GM21528 (cell line): ENCODE results near the gene GPAT3.
"Not testable (repeated sequence)": the region's sequence is repeated elsewhere in the genome, so short reads cannot be mapped to it uniquely, and the experiment has no call there.

Experiments
- ATAC-seq: cut with Tn5 transposase; IDR thresholded peaks from one replicate; pipeline ENCODE4 v1.9.1; 2021; ENCODE audit warnings: mild to moderate bottlenecking, moderate library complexity; ENCODE audit not compliant: unreplicated experiment, low FRiP score

The GPAT3 gene

DNA sequence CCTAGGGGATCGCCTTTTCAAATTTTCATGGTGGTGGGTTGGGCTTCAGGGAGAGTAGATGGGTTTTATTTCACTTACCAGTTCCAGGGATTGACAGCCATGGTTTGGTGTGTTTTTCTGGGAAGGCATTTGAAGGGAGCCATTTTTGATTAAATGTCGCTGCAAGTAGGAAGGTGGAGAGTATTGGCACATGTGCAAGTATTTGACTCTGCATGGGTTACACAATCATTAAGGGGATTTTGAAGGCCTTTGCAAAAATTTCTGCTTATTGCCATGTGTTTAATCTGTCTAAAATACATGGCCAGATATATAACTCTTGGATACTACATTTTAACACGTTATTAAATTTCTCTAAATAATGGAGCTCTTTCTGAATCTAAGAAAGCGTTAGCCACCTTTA, 55.1 kb downstream of the GPAT3 start:
- no peak for ATAC-seq

- no peak for ATAC-seq
These were observed 55.8 kb downstream of the GPAT3 start for GRCh38 chr4:83591730-83592129.

- ATAC-seq: no peak
These were observed 63.3 kb downstream of the GPAT3 start for GRCh38 chr4:83599183-83599582.

DNA sequence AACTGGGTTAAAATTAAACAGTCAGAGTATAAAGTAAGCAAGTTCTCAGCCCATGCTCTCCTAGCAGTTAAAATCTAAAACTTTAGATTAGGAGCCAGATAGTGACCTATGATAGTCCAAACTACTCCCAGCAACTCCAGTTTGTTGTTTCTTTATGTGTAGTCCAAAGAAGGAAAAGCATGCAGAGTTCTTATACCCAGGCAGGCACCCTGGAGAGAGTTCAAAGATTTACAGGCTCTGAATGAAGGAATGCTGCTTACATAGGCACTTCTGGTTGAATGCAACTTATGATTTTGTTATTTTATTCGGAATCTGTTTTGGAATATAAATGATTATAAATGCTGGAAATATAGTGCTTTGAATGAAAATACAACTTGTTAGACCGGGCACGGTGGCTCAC, 67.2 kb downstream of the GPAT3 start:
- no peak for ATAC-seq

DNA sequence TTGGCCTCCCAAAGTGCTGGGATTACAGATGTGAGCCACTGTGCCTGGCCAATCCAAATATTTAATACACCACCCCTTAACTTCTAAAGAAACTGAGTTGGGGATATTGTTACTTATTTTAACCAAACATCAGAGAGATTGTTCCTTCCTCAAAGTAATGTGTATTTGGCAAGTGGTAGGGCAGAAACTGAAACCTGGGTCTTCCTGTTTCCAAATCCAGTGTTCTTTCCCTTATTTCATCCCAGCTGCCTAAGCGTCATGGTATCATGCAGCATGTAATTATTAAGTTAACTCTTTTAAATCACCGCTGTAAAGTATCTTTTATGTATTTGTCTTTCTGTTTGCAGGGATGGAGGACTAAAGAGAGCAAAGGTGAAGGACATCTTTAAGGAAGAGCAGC, 68.4 kb downstream of the GPAT3 start:
- ATAC-seq: no peak

DNA sequence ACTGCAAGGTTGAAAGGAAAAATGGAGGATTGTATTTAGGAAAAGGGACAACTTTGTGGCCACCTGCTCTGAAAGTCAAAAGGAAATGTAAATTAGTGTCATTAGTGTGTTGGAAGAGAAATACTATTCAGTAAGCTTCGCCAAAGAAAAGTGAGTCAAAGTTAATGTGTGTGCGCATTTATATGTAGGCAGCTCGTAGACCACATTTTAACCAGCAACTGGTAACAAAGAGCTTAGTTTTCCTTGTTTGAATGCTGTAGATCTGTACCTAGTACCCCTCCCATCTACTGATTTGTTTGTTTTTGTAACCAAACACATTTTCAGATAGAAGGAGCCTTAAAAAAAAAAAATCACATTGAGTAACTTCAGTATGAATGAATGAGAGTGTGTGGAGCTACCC, 69.3 kb downstream of the GPAT3 start:
- ATAC-seq: no peak

GRCh38 chr4:83605744-83606172, 69.8 kb downstream of the GPAT3 start:
- ATAC-seq: peak; percentile 50

- ATAC-seq: no peak
These were observed 70.6 kb downstream of the GPAT3 start for GRCh38 chr4:83606460-83606859.

DNA sequence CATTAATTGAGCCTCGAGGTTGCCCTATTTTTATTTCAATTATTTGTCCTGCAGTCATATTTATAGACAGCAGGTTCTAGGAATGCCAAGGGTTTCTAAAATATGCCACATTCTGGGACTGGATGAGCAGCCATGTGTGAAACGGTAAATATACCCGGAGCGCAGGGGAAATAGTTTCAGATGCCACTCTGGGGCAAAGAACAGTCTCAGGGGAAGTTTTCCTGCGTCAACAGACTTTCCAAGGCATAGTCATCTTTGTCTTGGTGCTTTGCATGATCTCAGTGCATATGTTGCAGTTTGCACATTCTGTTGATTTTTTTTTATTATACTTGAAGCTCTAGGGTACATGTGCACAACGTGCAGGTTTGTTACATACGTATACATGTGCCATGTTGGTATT, 71.0 kb downstream of the GPAT3 start:
- ATAC-seq: no peak

GRCh38 chr4:83609365-83609764, 73.5 kb downstream of the GPAT3 start:
- no peak for ATAC-seq

- ATAC-seq: no peak
These were observed 74.8 kb downstream of the GPAT3 start for GRCh38 chr4:83610729-83611128.

DNA sequence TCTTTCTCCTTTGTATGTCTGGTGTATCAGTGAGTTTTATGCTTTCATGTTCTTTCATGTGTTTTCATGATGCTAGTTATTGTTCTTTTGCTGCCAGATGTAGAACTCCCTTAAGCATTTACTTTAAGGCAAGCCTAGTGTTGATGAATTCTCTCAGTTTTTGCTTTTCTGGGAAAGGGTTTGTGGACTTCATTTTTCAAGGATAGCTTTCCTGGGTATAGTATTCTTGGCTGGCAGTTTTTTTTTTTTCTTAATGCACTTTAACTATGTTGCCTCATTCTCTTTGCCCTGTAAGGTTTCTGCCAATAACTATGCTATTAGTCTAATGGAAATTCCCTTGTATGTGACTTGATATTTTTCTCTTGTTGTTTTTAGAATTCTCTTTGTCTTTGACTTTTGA, 77.1 kb downstream of the GPAT3 start:
- no peak for ATAC-seq

GRCh38 chr4:83613994-83614393, 78.1 kb downstream of the GPAT3 start:
- no peak for ATAC-seq

DNA sequence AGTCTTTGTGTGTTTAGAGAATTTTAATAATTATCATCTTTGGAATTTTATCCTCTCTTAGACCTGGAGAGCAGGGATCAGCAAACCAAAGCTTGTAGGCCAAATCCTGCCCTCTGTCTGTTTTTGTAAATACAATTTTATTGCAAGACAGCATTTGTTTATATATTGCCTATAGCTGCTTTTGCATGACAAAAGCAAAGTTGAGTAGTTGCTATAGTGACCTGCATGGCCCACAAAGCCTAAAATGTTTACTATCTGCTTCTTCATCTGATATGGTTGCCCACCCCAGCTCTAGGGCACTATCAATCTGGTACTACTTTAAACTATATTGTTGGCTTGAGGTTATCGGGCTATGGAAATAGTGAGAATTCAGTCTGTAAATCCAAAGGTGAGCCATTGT, 80.3 kb downstream of the GPAT3 start:
- no peak for ATAC-seq

DNA sequence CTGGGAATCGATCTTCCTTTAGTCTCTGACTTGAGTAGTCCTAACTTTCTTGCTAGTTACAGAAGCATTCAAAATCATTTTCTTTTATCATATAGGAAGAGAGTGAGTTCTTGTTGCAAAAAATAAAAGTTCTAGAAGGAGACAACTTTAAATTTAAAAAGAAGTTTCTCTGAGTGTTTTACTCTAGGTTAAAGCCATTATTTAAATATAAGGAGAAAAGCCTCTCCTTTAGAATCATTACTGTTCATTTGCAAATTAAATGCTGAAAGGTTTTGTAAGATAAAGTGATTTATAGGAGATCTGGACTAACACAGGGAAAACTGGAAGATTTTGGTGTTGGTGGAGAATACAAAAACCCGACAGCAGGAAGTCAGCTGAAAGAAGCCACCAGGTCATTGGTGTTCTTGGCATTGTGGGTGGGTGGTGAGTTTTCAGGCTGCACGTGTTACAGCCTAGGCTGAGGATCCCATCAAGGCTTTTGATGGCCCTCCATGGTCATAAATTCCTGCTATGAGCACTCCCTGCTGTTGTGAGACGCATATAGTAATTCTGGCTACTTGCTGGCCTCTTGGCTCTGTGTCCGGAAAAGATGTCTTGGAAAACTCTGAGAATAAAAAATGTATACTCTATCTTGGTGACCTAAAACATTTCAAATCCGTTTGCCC, 81.6 kb downstream of the GPAT3 start:
- no peak for ATAC-seq

GRCh38 chr4:83618431-83618830, 82.5 kb downstream of the GPAT3 start:
- no peak for ATAC-seq

DNA sequence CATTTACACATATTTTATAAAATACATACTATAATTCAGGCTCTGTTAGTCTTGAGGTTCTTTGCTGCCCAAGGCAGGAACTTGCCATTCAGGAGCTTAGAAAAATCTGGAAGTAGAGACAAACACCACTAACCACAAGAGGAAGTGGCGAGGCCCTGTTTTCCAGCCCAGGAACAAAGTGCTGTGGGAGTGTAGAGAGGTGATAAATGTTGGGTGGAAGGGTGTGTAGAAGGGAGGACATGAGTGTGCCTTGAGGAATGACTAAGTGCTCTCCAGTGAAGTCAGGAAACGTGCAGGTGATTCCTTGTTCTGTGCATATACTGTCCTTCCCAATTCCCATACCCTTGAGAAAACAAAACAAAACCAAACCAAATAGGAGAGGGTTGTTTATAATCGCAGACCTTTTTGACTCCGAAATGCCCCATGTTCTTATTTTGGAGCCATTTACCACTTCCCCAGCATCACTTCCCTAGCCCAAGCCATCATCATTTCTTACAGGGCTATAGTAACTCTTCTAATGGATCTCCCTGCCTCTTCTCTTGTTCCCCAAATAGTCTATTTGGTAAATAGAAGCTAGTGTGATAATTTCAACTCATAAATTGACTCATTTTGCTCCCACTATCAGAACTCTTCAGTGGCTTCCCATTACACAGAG, 83.2 kb downstream of the GPAT3 start:
- ATAC-seq: no peak

DNA sequence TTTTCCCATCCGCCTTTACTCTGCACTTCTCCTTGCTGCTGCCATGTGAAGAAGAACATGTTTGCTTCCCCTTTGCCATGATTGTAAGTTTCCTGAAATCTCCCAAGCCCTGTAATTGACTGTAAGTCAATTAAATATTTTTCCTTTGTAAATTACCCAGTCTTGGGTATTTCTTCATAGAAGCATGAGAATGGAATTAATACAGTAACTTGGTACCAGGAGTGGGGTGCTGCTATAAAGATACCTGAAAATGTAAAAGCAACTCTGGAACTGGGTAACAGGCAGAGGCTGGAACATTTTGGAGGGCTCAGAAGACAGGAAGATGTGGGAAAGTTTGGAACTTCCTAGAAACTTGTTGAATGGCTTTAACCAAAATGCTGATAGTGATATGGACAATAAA, 86.2 kb downstream of the GPAT3 start:
- ATAC-seq: not testable (repeated sequence)

- no peak for ATAC-seq
These were observed 89.9 kb downstream of the GPAT3 start for GRCh38 chr4:83625821-83626220.

- no peak for ATAC-seq
These were observed 90.4 kb downstream of the GPAT3 start for GRCh38 chr4:83626245-83626836.

DNA sequence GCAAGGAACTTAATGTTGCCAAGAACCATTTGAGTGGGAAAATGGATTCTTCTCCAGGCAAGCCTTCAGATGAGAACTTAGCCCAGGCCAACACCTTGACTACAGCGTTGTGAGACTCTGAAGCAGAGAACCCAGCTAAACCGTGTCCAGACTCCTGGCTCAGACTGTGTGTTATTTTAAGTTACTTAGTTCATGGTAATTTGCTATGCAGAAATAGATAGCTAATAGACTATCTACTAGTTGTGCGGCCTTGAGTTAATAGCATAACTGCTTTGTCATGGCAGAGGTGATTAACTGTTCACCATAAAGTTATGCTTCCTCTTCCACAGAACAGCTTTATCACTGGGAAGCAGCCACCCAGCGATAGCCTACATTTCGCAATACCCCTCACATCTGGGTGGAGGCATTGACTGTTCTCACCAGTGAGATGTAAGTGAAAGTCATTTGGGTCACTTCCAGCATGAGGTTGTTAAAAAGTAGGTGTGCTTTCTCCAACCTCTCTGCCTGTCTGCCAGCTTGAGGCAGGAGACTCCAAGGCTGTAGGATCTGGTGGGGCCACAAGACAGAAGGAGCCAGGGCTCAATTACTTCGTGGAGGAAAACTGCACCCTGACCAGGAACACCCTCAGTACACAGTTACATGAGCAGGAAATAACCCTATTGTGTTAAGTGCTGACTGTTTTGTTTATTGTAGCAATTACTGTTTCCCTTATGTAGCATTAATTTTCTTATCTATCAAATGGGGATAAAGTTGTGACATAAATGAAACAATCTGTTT, 94.2 kb downstream of the GPAT3 start:
- ATAC-seq: no peak
